GM12892 (cell line): ENCODE data around the gene ZNF213.

Source experiments
- POLR2A ChIP-seq: IDR thresholded peaks from 2 replicates; pipeline ENCODE4 v1.6.1; 2011; ENCODE audit warnings: low read depth, low read length, control low read depth
- POLR2AphosphoS5 ChIP-seq: IDR thresholded peaks from 2 replicates; pipeline ENCODE4 v1.6.1; 2011; ENCODE audit warnings: low read depth, low read length, control low read depth
- TAF1 ChIP-seq: IDR thresholded peaks from 2 replicates; pipeline ENCODE4 v1.6.1; 2011; ENCODE audit warnings: low read depth, mild to moderate bottlenecking, control low read depth, low read length, borderline replicate concordance

GRCh38 chr16:3119286-3119685, 15.5 kb upstream of the ZNF213 start:
- no peak for TF ChIP-seq POLR2A
- TF ChIP-seq POLR2AphosphoS5 = no peak
- TF ChIP-seq TAF1 = no peak
